Tibial nerve (tissue), 4 donors: ENCODE data around the gene ASH1L. TPM values are rescaled to one million over a fixed set of nuclear protein-coding genes. Genes with fewer than 3 reads are reported as not detected.

Experiments
- DNase-seq, 2 donors: peaks; one replicate each; pipeline ENCODE4 v3.0.0-alpha.2; 2019; ENCODE audit warnings: low spot score in 2 of 2
- H3K27ac ChIP-seq, 4 donors: fragments of 200-600 bp; sonication (generic) in 3 of 4; one replicate each; pipeline ENCODE4 v1.5.1; 2017 to 2019; ENCODE audit warnings: mild to moderate bottlenecking in 1 of 4
- H3K27me3 ChIP-seq, 2 donors: fragments of 200-600 bp; sonication (generic) in 1 of 2; one replicate each; pipeline versions ENCODE4 v1.5.1 to v1.6.0; 2017 to 2019
- H3K36me3 ChIP-seq, 3 donors: fragments of 200-600 bp; sonication (generic); one replicate each; pipeline ENCODE4 v1.5.1; 2018 to 2019
- H3K4me1 ChIP-seq, 4 donors: fragments of 200-600 bp; sonication (generic) in 3 of 4; one replicate each; pipeline ENCODE4 v1.5.1; 2017 to 2019
- H3K4me3 ChIP-seq, 4 donors: fragments of 200-600 bp; sonication (generic) in 3 of 4; one replicate each; pipeline ENCODE4 v1.5.1; 2017 to 2019; ENCODE audit warnings: mild to moderate bottlenecking in 1 of 4, moderate library complexity in 1 of 4
- H3K9me3 ChIP-seq, 4 donors: fragments of 200-600 bp; sonication (generic) in 3 of 4; one replicate each; pipeline ENCODE4 v1.5.1; 2017 to 2019
- EP300 ChIP-seq, 2 donors: sonication (generic); formaldehyde crosslinking; IDR thresholded peaks; one replicate each; pipeline ENCODE4 v1.6.1; 2017; ENCODE audit warnings: antibody characterized with exemption in 2 of 2, mild to moderate bottlenecking in 1 of 2
- POLR2A ChIP-seq, 2 donors: fragments of 450-650 bp; IDR thresholded peaks; one replicate each; pipeline ENCODE4 v1.6.1; 2017; ENCODE audit warnings: antibody characterized with exemption in 2 of 2, mild to moderate bottlenecking in 2 of 2, moderate library complexity in 2 of 2
- WGBS, 2 donors: methylation state at CpG; one replicate each; pipeline ENCODE4 v1.1.5; 2018; 5-methylcytosine and 5-hydroxymethylcytosine counted together
- total RNA-seq, 4 donors: library from RNA; depleted of rRNA; stranded (reverse); fragments of >200 nt; gene quantifications; one replicate each; pipeline ENCODE4 v1.1.0, GENCODE V29; 2016
- TF ChIP-seq, protein P1 (sequence below), 5 experiments: fragments of 200-600 bp in 3 of 5; fragments of 450-650 bp in 2 of 5; sonication (generic) in 3 of 5; IDR thresholded peaks; one replicate each; pipeline ENCODE4 v1.5.1; 2016 to 2019; ENCODE audit warnings: antibody characterized with exemption in 5 of 5, mild to moderate bottlenecking in 3 of 5, moderate library complexity in 2 of 5

ASH1L gene
- total RNA-seq, 4 donors from 2014 or later, result 73.7 to 99.6 (median 85.9) TPM

DNA sequence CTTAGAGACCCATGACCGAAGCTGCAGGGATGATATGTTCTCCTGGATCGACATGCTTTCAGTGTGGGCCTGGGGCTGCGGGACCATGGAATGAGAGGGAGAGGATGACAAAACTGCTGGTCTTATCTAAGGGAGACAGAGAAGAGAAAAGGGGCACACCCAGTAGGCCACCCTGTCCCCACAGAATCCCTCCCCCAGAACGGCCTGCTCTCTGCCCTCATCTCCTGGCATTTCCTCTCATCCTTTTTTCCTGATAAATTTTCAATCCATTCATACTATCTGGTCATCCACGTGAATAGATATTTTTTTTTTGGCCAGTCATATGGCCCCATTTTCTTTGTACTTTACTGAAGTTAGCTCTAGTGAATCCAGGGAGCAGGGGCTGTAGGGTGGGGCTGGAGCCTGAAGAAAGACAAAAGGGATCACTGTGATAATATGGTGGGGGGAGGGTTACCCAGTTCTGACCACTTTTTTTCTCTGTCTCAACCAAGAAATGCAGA lies 261.2 kb downstream of the ASH1L start, which contains the start of gene PKLR:
Gene PKLR (minus strand): TSS at position 97 of the 500 bp plus-strand sequence. CDS start 43 bp downstream, at position 54.
- Histone ChIP-seq H3K27ac (no peak within 1 kb of the TSS), H3K27me3 (peaks cover 0 to 10% of the 10 kb centered on the region in 2 donors), H3K4me1 (peaks cover 0 to 6% (median 0%) of the 10 kb centered on the region in 4 donors), H3K9me3 (no peaks in the 10 kb centered on the region), H3K36me3 (no peaks in the 10 kb centered on the region), H3K4me3 (no peak within 1 kb of the TSS)
- WGBS, 2 donors, result 81% methylated on average over 5 of the region's 5 CpGs
- DNase-seq, result no peak
- TF ChIP-seq POLR2A (IDR thresholded peaks at IDR 0.05), result no peak
- TF ChIP-seq, protein P1, sequence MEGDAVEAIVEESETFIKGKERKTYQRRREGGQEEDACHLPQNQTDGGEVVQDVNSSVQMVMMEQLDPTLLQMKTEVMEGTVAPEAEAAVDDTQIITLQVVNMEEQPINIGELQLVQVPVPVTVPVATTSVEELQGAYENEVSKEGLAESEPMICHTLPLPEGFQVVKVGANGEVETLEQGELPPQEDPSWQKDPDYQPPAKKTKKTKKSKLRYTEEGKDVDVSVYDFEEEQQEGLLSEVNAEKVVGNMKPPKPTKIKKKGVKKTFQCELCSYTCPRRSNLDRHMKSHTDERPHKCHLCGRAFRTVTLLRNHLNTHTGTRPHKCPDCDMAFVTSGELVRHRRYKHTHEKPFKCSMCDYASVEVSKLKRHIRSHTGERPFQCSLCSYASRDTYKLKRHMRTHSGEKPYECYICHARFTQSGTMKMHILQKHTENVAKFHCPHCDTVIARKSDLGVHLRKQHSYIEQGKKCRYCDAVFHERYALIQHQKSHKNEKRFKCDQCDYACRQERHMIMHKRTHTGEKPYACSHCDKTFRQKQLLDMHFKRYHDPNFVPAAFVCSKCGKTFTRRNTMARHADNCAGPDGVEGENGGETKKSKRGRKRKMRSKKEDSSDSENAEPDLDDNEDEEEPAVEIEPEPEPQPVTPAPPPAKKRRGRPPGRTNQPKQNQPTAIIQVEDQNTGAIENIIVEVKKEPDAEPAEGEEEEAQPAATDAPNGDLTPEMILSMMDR (IDR thresholded peaks at IDR 0.05), result no peak
- no peak for TF ChIP-seq EP300 (IDR thresholded peaks at IDR 0.05)

DNA sequence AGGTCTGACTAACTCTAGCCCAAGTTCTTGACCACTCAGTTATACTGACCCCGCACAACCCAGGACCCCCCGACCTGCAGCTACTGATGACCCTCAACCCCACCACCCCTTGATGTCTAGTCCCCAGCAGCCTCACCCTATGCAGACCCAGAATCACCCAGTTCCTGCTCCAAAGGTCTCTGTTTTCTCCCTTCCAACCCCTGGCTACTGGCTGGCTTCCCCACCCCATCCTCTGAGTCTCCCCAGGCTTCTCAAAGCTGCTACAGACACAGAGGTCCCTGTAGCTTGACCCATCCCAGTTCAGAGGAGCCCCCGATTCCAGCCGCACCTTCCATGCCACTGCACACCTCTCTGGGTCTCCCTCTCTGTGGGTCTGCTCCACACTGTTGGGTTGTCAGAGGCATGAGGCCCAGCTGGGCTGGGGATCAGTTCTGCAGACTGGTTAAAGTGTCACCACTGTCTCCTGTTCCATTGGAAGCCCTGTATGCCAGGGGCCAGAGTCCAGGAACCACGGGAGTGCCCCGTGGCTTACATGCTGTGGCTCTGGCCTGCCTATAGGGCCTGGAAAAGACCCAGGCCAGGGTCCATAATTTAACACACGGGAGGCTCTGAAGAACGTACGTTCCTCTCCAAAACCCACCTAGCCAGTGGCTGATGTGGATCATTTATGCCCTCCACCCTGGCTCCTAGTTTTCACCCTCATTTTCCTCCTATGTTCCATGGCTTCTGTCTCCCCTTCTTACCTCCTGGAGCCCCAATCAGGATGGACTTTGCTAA lies 261.9 kb downstream of the ASH1L start:
- Histone ChIP-seq H3K27ac (no peak overlapping the region), H3K27me3 (peaks cover 0 to 16% of the 10 kb centered on the region in 2 donors), H3K4me1 (peaks cover 0 to under 1% (median 0%) of the 10 kb centered on the region in 4 donors), H3K9me3 (no peaks in the 10 kb centered on the region), H3K4me3 (no peak overlapping the region), H3K36me3 (no peaks in the 10 kb centered on the region)
- TF ChIP-seq, protein P1 (IDR thresholded peaks at IDR 0.05), result no peak
- TF ChIP-seq POLR2A (IDR thresholded peaks at IDR 0.05), result no peak
- no peak for TF ChIP-seq EP300 (IDR thresholded peaks at IDR 0.05)
- no peak for DNase-seq
- WGBS, 2 donors, result 84 to 86% methylated on average over 9 of the region's 9 CpGs

DNA sequence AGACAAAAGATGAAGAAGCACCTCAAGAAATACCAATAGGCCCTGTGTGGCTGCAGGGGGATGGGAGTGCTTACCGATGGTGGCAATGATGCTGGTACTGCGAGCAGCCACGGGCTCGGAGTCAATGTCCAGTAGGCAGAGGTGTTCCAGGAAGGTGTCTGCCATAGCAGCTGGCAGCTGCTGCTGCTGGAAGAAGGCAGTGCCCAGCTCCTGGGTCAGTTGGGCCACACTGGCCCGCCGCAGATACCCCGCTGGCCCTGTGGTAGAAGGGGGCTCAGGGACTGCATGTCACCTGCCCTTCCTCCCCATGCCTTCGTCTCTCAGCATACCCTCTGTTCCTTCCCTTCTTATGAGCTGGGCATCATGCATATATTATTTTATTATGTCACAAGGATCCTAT lies 262.6 kb downstream of the ASH1L start:
- Histone ChIP-seq H3K4me1 (peaks cover 0 to 7% (median 3%) of the 10 kb centered on the region in 4 donors), H3K9me3 (no peaks in the 10 kb centered on the region), H3K27me3 (peaks cover 0 to 24% of the 10 kb centered on the region in 2 donors), H3K4me3 (no peak overlapping the region), H3K27ac (no peak overlapping the region), H3K36me3 (no peaks in the 10 kb centered on the region)
- WGBS, 2 donors, result 91 to 96% methylated on average over 8 of the region's 8 CpGs
- TF ChIP-seq EP300 (IDR thresholded peaks at IDR 0.05) (no peak), POLR2A (IDR thresholded peaks at IDR 0.05) (no peak)
- TF ChIP-seq, protein P1 (IDR thresholded peaks at IDR 0.05), result no peak
- no peak for DNase-seq

DNA sequence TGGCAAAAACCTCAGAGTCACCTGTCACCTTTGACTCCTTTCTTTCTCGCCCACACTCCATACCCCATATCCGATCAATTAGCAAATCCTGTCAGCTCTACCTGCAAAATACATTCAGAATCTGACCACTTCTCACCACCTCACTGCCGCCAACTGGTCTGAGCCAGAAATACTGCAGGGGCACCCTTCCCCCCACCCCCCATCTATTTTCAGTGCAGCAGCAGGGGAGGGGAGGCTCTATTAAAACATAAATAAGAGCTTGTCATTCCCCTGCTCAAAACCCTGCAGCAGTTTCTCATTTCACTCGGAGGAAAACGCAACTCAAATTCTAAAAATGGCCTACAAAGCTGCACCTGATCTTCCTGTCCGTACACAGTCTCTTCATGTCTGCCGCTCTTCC lies 265.2 kb downstream of the ASH1L start:
- H3K27me3 ChIP-seq, result peaks cover 0 to 31% of the 10 kb centered on the region in 2 donors
- no peak for DNase-seq
- H3K36me3 ChIP-seq, result no peaks in the 10 kb centered on the region
- H3K9me3 ChIP-seq, result no peaks in the 10 kb centered on the region
- H3K27ac ChIP-seq, result no peak overlapping the region
- WGBS, 2 donors, result 62 to 71% methylated on average over 7 of the region's 7 CpGs
- TF ChIP-seq POLR2A (IDR thresholded peaks at IDR 0.05), result no peak
- no peak for TF ChIP-seq EP300 (IDR thresholded peaks at IDR 0.05)
- TF ChIP-seq, protein P1 (IDR thresholded peaks at IDR 0.05), result no peak
- H3K4me3 ChIP-seq, result no peak overlapping the region
- H3K4me1 ChIP-seq, result peaks cover 0 to 10% (median 3%) of the 10 kb centered on the region in 4 donors

DNA sequence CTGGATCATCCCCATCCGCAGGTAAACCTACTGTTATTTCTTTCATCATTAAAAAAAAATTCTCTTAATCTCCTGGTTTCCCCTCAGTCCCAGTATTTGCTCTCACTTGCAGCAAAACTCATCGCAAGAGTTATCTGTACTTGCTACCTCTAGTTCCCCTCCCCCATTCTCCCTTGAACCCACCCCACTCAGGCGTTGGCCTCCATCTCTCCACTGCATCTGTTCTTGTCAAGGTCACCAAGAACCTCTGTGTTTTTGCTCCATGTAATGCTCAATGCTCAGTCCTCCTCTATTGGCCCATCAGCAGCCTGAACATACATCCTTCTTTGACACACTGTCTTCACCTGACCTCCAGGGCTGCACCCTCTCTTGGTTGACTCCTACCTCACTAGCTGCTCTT lies 265.9 kb downstream of the ASH1L start:
- Histone ChIP-seq H3K4me3 (no peak overlapping the region), H3K4me1 (peaks cover 0 to 10% (median 3%) of the 10 kb centered on the region in 4 donors), H3K27ac (no peak overlapping the region), H3K27me3 (peaks cover 0 to 31% of the 10 kb centered on the region in 2 donors), H3K9me3 (no peaks in the 10 kb centered on the region), H3K36me3 (no peaks in the 10 kb centered on the region)
- TF ChIP-seq POLR2A (IDR thresholded peaks at IDR 0.05) (no peak), EP300 (IDR thresholded peaks at IDR 0.05) (no peak)
- TF ChIP-seq, protein P1 (IDR thresholded peaks at IDR 0.05), result no peak
- WGBS, 2 donors, result 85 to 91% methylated on average over 3 of the region's 3 CpGs
- no peak for DNase-seq
